Right atrium auricular region (tissue), 2 donors: Measurements from ENCODE around the gene NEAT1. TPM values are rescaled to one million over a fixed set of nuclear protein-coding genes. Genes with fewer than 3 reads are reported as not detected.
A peak's percentile ranks its signal among the peaks of the same experiment; 100 is the strongest.
"Not testable (repeated sequence)": the region's sequence is repeated elsewhere in the genome, so short reads cannot be mapped to it uniquely, and the experiment has no call there.

Source experiments
- DNase-seq: peaks from one replicate; pipeline ENCODE4 v3.0.0-alpha.2; 2019; ENCODE audit warnings: low spot score
- H3K27ac ChIP-seq, 2 donors: fragments of 200-600 bp; sonication (generic); 1 replicate in 1 of 2; 2 replicates in 1 of 2; pipeline ENCODE4 v1.5.1; 2016 to 2019
- H3K27me3 ChIP-seq, 2 donors: fragments of 200-600 bp; sonication (generic); one replicate each; pipeline versions ENCODE4 v1.5.1 to v1.6.0; 2017 to 2019
- H3K36me3 ChIP-seq: fragments of 200-600 bp; sonication (generic); one replicate; pipeline ENCODE4 v1.5.1; 2016
- H3K4me1 ChIP-seq, 2 donors: fragments of 200-600 bp; sonication (generic); one replicate each; pipeline versions ENCODE4 v1.5.1 to v1.6.0; 2017 to 2019
- H3K4me3 ChIP-seq, 2 donors: fragments of 200-600 bp; sonication (generic); 1 replicate in 1 of 2; 2 replicates in 1 of 2; pipeline ENCODE4 v1.5.1; 2017 to 2019; ENCODE audit warnings: mild to moderate bottlenecking in 1 of 2, moderate library complexity in 1 of 2
- H3K9me3 ChIP-seq, 2 donors: fragments of 200-600 bp; sonication (generic); one replicate each; pipeline ENCODE4 v1.5.1; 2019
- total RNA-seq, 2 donors: library from RNA; depleted of rRNA; stranded (reverse); fragments of >200 nt; gene quantifications; one replicate each; pipeline ENCODE4 v1.1.0, GENCODE V29; 2016
- TF ChIP-seq, protein P1 (sequence below), 2 donors: fragments of 200-600 bp; sonication (generic); IDR thresholded peaks; one replicate each; pipeline ENCODE4 v1.5.1; 2019; ENCODE audit warnings: antibody characterized with exemption in 2 of 2

The NEAT1 gene
- total RNA-seq, 2 donors from 2014 or later = 43.7 to 52.5 TPM

DNA sequence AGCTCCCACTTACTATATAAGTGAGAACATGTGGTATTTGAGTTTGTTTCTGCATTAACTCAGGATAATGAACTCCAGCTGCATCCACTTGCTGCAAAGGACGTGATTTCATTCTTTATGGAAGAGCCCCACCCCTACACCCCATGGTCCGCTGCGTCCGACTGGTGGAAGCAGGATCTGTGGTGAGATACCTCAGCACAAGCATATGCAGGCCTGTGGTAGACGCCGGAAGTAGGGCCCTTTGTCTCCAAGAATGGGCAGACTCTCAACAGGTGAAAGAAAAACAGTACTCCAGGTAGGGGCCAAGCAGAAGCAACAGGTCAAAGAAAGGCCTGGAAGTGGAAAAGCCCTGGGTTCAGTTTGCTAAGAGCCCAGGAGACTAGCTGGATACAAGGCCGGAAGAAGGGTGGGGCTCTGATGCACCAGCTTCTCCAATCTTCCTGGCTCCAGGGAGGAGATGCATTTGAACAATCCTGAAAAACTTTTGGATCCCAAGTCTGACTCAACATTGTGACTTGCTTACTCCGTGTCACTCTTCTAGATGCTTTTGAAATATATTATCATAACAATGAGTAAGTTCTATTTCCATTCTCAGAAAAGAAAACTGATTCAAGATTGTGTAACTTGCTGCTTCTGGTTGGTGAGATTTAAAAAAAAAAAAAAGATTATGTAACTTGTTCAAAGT is 30.4 kb downstream of the NEAT1 start:
- Histone ChIP-seq H3K27ac (peak overlapping the region; percentile 92 to 94), H3K4me1 (peaks cover 0 to 25% of the 10 kb centered on the region in 2 donors), H3K4me3 (no peak overlapping the region), H3K36me3 (no peaks in the 10 kb centered on the region), H3K9me3 (no peaks in the 10 kb centered on the region), H3K27me3 (no peaks in the 10 kb centered on the region)
- TF ChIP-seq, protein P1, sequence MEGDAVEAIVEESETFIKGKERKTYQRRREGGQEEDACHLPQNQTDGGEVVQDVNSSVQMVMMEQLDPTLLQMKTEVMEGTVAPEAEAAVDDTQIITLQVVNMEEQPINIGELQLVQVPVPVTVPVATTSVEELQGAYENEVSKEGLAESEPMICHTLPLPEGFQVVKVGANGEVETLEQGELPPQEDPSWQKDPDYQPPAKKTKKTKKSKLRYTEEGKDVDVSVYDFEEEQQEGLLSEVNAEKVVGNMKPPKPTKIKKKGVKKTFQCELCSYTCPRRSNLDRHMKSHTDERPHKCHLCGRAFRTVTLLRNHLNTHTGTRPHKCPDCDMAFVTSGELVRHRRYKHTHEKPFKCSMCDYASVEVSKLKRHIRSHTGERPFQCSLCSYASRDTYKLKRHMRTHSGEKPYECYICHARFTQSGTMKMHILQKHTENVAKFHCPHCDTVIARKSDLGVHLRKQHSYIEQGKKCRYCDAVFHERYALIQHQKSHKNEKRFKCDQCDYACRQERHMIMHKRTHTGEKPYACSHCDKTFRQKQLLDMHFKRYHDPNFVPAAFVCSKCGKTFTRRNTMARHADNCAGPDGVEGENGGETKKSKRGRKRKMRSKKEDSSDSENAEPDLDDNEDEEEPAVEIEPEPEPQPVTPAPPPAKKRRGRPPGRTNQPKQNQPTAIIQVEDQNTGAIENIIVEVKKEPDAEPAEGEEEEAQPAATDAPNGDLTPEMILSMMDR (IDR thresholded peaks at IDR 0.05) = no peak
- DNase-seq = no peak

DNA sequence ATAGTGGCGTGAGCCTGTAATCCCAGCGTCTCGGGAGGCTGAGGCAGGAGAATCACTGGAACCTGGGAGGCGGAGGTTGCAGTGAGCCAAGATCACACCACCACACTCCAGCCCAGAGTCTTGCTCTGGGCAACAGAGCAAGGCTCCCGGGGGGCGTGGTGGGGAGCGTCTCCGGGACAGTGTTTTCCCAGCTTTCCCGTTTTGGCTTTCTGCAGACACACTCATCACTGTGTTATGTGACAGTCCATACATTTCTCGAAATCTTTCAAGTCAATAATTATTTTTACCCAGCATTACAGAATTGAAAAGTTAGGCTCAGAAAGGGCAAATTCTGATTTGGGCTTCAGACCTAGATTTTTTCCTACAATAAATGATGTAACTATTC is 31.7 kb downstream of the NEAT1 start:
- no peaks in the 10 kb centered on the region for H3K9me3 ChIP-seq
- TF ChIP-seq, protein P1 (IDR thresholded peaks at IDR 0.05) = no peak
- no peaks in the 10 kb centered on the region for H3K27me3 ChIP-seq
- H3K27ac ChIP-seq = peak overlapping the region; percentile 92 to 94
- H3K4me1 ChIP-seq = peaks cover 0 to 25% of the 10 kb centered on the region in 2 donors
- peak overlapping the region; percentile 38 to 56 for H3K4me3 ChIP-seq
- DNase-seq = no peak
- no peaks in the 10 kb centered on the region for H3K36me3 ChIP-seq

DNA sequence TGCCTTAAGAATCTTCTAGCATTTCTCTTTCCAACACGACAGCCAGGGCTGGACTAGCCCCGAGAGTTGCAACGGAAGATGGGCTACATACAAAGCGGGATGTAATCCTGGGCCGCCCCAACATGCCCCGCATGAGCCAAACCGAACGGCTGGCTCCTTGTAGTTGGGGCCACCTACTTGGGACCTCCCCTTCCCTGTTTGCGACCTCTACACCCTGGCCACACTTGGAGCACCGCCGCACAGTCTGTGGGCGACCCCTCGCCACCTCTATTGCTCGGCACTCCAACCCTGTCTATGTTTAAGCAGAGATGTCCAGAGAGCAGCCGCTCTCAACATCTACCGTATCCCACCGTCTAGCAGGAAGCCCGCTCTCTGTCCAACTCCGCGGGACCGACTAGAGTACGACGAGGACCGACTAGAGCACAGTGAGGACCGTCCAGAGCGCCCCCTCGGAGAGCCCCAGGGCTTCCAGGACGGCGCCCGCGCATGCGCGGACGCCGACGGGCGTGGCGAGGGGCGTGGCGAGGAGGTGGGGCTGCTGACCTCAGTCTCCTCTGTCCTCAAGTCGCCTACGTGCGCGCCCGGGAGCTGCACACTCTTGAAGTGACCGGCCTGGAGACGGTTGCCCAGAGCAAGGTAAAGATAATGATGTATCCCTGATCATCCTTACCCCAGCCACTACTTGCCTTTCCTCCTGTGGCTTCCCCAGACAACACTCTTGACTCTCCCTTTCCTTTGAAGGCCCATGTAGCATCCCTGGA is 32.3 kb downstream of the NEAT1 start:
- Histone ChIP-seq H3K4me1 (peaks cover 0 to 25% of the 10 kb centered on the region in 2 donors), H3K4me3 (peak overlapping the region; percentile 38 to 56), H3K27ac (peak overlapping the region; percentile 92 to 94), H3K36me3 (no peaks in the 10 kb centered on the region), H3K27me3 (no peaks in the 10 kb centered on the region), H3K9me3 (no peaks in the 10 kb centered on the region)
- TF ChIP-seq, protein P1 (IDR thresholded peaks at IDR 0.05) = peak in 1 of 2 donors; percentile 32
- DNase-seq = peak; percentile 95

DNA sequence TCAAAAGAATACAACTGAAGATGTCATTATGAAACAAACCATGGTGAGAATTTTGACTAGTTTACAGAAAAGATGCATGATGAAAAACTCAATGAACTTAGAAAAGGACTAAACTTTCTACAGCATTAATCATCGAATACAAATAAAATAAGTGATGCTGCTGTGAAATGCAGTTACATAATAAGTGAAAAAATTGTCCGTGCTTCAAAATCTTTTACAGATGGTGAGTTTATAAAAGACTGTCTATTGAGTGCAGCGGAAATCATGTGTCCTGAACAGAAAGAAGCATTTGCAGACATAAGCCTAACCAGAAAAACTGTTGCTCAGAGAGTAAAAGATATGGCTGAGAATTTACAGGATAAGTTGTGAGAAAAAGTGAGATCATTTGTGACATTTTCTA is 33.8 kb downstream of the NEAT1 start:
- Histone ChIP-seq H3K36me3 (no peaks in the 10 kb centered on the region), H3K27ac (no peak overlapping the region), H3K4me1 (peaks cover 0 to 25% of the 10 kb centered on the region in 2 donors), H3K9me3 (no peaks in the 10 kb centered on the region), H3K4me3 (no peak overlapping the region), H3K27me3 (no peaks in the 10 kb centered on the region)
- TF ChIP-seq, protein P1 (IDR thresholded peaks at IDR 0.05) = no peak
- no peak for DNase-seq

DNA sequence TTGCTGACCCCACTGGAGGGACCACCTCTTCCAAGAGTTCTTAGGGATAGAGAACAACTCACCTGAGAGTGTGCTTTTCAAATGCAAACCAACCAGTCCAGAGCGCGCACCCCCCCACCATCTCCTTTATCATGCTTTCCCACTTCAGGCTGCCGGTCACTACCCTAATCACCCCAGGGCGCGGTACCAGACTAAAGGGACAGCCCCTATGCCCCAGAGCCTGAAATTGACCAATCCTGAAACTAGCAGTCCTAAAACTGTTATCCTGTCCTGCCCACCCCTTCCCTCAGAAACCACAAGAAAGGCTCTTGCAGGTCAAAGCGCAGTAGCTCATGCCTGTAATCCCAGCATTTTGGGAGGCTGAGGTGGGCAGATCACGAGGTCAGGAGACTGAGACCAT is 37.0 kb downstream of the NEAT1 start:
- H3K4me3 ChIP-seq = no peak overlapping the region
- H3K9me3 ChIP-seq = no peaks in the 10 kb centered on the region
- TF ChIP-seq, protein P1 (IDR thresholded peaks at IDR 0.05) = no peak
- peaks cover 0 to 8% of the 10 kb centered on the region in 2 donors for H3K4me1 ChIP-seq
- no peak for DNase-seq
- no peak overlapping the region for H3K27ac ChIP-seq
- no peaks in the 10 kb centered on the region for H3K27me3 ChIP-seq
- no peaks in the 10 kb centered on the region for H3K36me3 ChIP-seq

DNA sequence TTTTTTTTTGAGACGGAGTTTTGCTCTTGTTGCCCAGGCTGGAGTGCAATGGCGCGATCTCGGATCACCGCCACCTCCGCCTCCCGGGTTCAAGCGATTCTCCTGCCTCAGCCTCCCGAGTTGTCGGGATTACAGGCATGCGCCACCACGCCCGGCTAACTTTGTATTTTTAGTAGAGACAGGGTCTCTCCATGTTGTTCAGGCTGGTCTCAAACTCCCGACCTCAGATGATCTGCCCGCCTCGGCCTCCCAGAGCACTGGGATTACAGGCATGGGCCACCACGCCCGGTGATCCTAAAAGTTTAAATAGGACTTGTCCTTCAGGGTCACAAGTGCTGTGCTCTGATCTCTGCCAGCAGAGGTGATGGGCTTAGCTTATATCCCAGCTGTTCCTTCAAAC is 42.9 kb downstream of the NEAT1 start:
- not testable (repeated sequence) for H3K9me3 ChIP-seq, H3K27ac ChIP-seq, H3K36me3 ChIP-seq, H3K4me1 ChIP-seq, H3K4me3 ChIP-seq, DNase-seq, H3K27me3 ChIP-seq

DNA sequence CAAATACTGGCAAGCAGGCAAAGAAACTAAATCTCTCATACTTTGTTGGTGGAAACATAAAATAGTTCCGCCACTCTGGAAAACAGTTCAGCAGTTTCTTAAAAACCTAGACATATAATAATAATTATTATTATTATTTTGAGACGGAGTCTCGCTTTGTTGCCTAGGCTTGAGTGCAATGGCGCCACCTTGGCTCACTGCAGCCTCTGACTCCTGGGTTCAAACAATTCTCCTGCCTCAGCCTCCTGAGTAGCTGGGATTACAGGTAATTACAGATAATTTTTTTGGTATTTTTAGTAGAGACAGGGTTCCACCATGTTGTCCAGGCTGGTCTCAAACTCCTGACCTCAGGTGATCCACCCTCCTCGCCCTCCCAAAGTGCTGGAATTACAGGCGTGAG is 44.7 kb downstream of the NEAT1 start:
- DNase-seq, H3K27me3 ChIP-seq, H3K4me3 ChIP-seq, H3K27ac ChIP-seq, H3K36me3 ChIP-seq, H3K9me3 ChIP-seq: not testable (repeated sequence)
- peaks cover 0 to 23% of the 10 kb centered on the region in 2 donors for H3K4me1 ChIP-seq
